BLaER1 (cell line): ENCODE data around the gene FKBP5.

Source experiments
- H3K27ac ChIP-seq: shearing (Covaris generic); formaldehyde crosslinking; 2 replicates; pipeline ENCODE4 v1.8.1; 2022
- H3K27me3 ChIP-seq: shearing (Covaris generic); formaldehyde crosslinking; 2 replicates; pipeline ENCODE4 v1.8.1; 2022
- H3K36me3 ChIP-seq: shearing (Covaris generic); formaldehyde crosslinking; 2 replicates; pipeline ENCODE4 v1.8.1; 2022
- H3K4me1 ChIP-seq: shearing (Covaris generic); formaldehyde crosslinking; 2 replicates; pipeline ENCODE4 v1.8.1; 2022
- H3K4me2 ChIP-seq: shearing (Covaris generic); formaldehyde crosslinking; 2 replicates; pipeline ENCODE4 v1.8.1; 2022
- H3K4me3 ChIP-seq: shearing (Covaris generic); formaldehyde crosslinking; 2 replicates; pipeline ENCODE4 v1.8.1; 2022
- H3K9ac ChIP-seq: shearing (Covaris generic); formaldehyde crosslinking; 2 replicates; pipeline ENCODE4 v1.8.1; 2022
- H3K9me3 ChIP-seq: shearing (Covaris generic); formaldehyde crosslinking; 2 replicates; pipeline ENCODE4 v1.8.1; 2022
- H4K20me1 ChIP-seq: shearing (Covaris generic); formaldehyde crosslinking; 2 replicates; pipeline ENCODE4 v1.8.1; 2022
- Cebpa-rat ChIP-seq: shearing (Covaris generic); IDR thresholded peaks from 2 replicates; pipeline ENCODE4 v1.8.1; 2022

The FKBP5 gene

DNA sequence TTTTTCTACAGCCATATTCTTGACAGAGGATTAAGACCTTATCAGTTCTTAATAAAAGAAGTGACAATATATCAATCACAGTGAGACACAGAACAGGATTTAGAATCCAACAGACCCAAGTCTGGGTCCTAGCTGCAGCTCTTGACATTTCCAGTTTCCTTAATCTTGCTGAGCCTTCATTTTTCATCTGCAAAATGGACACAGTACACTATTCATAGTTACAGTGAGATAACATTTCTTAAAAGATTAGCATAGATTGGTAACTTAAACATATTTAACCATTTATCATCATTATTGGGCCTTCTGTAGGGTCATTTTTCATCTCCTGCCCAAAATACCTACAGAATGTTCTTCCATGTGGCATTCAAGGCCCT lies 45.6 kb downstream of the FKBP5 start:
- no peaks in the 10 kb centered on the region for H3K4me1 ChIP-seq
- no peak for TF ChIP-seq Cebpa-rat
- H3K27ac ChIP-seq, result no peak overlapping the region
- H4K20me1 ChIP-seq, result peaks cover 17% of the 10 kb centered on the region
- no peaks in the 10 kb centered on the region for H3K27me3 ChIP-seq
- peaks cover 54% of the 10 kb centered on the region for H3K36me3 ChIP-seq
- H3K9ac ChIP-seq, result no peak overlapping the region
- no peak overlapping the region for H3K4me2 ChIP-seq
- no peak overlapping the region for H3K4me3 ChIP-seq
- H3K9me3 ChIP-seq, result no peaks in the 10 kb centered on the region

DNA sequence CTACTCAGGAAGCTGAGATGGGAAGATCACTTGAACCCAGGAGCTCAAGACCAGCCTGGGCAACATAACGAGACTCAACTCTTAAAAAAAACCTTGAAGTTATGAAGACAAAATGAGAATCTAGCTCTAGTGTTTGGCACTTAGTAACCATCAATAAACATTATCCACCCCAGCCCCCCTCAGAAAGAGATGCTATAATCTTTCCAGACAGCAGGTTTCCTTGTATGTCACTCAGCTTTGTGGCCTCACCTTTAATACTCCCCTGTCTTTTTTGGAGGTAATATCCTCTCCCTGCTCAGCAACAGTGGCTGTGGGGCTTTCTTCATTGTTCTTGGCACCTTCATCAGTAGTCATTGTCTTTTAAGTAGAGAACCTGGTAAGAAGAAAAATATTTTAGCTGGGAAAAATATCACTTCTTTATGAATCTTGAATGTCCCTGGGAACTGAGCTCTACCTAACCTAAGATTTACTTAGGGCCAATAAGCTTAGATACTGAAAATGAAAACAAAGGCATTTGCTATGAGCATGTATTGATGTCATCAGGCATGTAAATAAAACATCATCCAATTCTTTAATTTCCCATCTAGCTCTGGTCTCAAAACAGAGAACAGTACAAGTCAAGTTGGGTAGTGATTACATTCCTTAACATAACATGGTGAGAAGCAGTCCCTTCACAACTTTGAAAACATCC lies 46.1 kb downstream of the FKBP5 start:
- no peak overlapping the region for H3K9ac ChIP-seq
- no peak for TF ChIP-seq Cebpa-rat
- H3K4me3 ChIP-seq, result no peak overlapping the region
- no peak overlapping the region for H3K4me2 ChIP-seq
- no peaks in the 10 kb centered on the region for H3K9me3 ChIP-seq
- peaks cover 15% of the 10 kb centered on the region for H4K20me1 ChIP-seq
- H3K27me3 ChIP-seq, result no peaks in the 10 kb centered on the region
- H3K36me3 ChIP-seq, result peaks cover 56% of the 10 kb centered on the region
- H3K27ac ChIP-seq, result no peak overlapping the region
- H3K4me1 ChIP-seq, result no peaks in the 10 kb centered on the region

GRCh38 chr6:35640017-35640664 lies 48.6 kb downstream of the FKBP5 start:
- H3K27me3 ChIP-seq, result no peaks in the 10 kb centered on the region
- TF ChIP-seq Cebpa-rat, result no peak
- H3K4me2 ChIP-seq, result no peak overlapping the region
- H3K27ac ChIP-seq, result no peak overlapping the region
- no peaks in the 10 kb centered on the region for H3K9me3 ChIP-seq
- no peaks in the 10 kb centered on the region for H3K4me1 ChIP-seq
- H4K20me1 ChIP-seq, result 0 out of 2 replicates have a peak, but pooled peaks cover 6% of the 10 kb centered on the region
- no peak overlapping the region for H3K9ac ChIP-seq
- no peak overlapping the region for H3K4me3 ChIP-seq
- peaks cover 65% of the 10 kb centered on the region for H3K36me3 ChIP-seq

GRCh38 chr6:35638679-35639078 lies 50.0 kb downstream of the FKBP5 start:
- H3K27me3 ChIP-seq, result no peaks in the 10 kb centered on the region
- H3K4me3 ChIP-seq, result no peak overlapping the region
- H3K9ac ChIP-seq, result no peak overlapping the region
- TF ChIP-seq Cebpa-rat, result no peak
- H3K27ac ChIP-seq, result no peak overlapping the region
- no peaks in the 10 kb centered on the region for H3K4me1 ChIP-seq
- no peaks in the 10 kb centered on the region for H3K9me3 ChIP-seq
- H4K20me1 ChIP-seq, result no peaks in the 10 kb centered on the region
- no peak overlapping the region for H3K4me2 ChIP-seq
- peaks cover 75% of the 10 kb centered on the region for H3K36me3 ChIP-seq

DNA sequence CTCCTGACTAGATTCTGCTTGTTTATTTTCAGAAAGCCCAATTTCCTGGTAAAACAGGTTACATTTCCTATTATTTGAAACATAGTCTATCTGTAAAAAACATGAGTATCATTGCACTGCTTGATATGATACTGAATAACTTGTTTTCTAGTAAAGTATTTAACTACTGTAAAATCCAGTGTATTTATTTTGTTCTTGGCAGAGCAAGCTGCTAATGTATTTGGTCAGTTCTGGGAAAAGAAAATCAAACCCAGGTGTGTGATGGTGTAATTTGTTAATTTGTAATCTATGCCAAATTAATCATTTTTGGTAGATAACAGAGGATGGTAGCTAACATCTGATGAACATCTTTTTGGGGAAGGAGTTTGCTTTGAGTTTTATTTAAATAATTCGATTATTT lies 50.8 kb downstream of the FKBP5 start:
- Histone ChIP-seq H4K20me1 (no peaks in the 10 kb centered on the region), H3K27ac (no peak overlapping the region), H3K9ac (no peak overlapping the region), H3K36me3 (peaks cover 68% of the 10 kb centered on the region), H3K4me2 (no peak overlapping the region), H3K9me3 (no peaks in the 10 kb centered on the region), H3K4me1 (no peaks in the 10 kb centered on the region), H3K4me3 (no peak overlapping the region), H3K27me3 (no peaks in the 10 kb centered on the region)
- no peak for TF ChIP-seq Cebpa-rat

DNA sequence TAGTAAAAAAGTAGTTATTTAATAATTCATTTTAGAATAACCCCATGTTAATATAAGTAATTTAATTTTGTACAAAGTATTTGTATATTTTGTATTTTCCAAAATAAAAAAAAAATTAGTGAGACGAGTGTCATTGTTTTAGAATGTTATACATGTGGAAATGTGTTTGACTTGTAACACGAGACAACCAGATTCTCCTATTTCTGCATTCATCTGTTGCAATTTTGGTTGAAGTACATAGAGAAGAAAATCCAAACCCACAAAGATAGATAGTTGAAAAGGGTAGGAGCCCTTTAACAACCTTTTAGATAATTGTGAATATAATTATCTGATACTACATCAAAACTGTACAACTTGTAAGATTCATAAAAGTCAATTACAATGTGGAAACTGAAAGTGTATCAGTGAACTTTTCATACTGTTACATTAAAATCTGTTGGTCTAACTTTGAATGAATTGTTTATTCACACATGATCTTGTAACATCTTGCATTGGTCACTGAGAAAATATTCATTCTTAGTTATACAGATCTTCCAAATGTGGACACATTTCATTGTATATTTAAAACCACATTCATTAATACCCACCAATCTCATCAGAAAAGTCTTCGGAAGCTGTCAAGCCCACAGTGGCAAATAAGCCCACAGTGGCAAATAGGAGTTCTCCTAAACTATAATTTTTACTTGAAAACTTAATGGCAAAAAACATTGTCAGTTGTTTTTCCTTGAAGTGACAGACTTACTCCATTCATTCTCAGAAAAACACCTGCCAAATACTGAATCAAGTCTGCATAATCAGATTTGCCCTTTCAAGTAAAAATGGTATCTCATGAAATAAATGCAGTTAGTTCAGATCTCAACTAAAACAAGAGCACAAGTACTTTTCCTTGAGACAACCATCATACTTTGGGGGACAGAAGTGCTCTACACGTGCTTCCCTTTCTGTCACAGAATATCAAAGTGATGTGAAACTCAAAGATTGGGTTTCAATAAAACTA lies 52.8 kb downstream of the FKBP5 start:
- Histone ChIP-seq H3K9ac (no peak overlapping the region), H3K27ac (no peak overlapping the region), H3K36me3 (peaks cover 62% of the 10 kb centered on the region), H3K4me1 (no peaks in the 10 kb centered on the region), H4K20me1 (no peaks in the 10 kb centered on the region), H3K27me3 (no peaks in the 10 kb centered on the region), H3K9me3 (no peaks in the 10 kb centered on the region), H3K4me3 (no peak overlapping the region), H3K4me2 (no peak overlapping the region)
- TF ChIP-seq Cebpa-rat, result no peak

- no peaks in the 10 kb centered on the region for H3K9me3 ChIP-seq
- H3K27me3 ChIP-seq, result no peaks in the 10 kb centered on the region
- TF ChIP-seq Cebpa-rat, result no peak
- no peak overlapping the region for H3K4me2 ChIP-seq
- no peak overlapping the region for H3K4me3 ChIP-seq
- no peak overlapping the region for H3K27ac ChIP-seq
- H3K4me1 ChIP-seq, result no peaks in the 10 kb centered on the region
- no peak overlapping the region for H3K9ac ChIP-seq
- H3K36me3 ChIP-seq, result peaks cover 64% of the 10 kb centered on the region
- no peaks in the 10 kb centered on the region for H4K20me1 ChIP-seq
Measured at GRCh38 chr6:35634316-35634715, 54.4 kb downstream of the FKBP5 start.

- H3K27ac ChIP-seq, result no peak overlapping the region
- H3K27me3 ChIP-seq, result no peaks in the 10 kb centered on the region
- H3K4me3 ChIP-seq, result no peak overlapping the region
- no peaks in the 10 kb centered on the region for H3K4me1 ChIP-seq
- H3K9me3 ChIP-seq, result no peaks in the 10 kb centered on the region
- H3K9ac ChIP-seq, result no peak overlapping the region
- peaks cover 65% of the 10 kb centered on the region for H3K36me3 ChIP-seq
- H3K4me2 ChIP-seq, result no peak overlapping the region
- no peaks in the 10 kb centered on the region for H4K20me1 ChIP-seq
- no peak for TF ChIP-seq Cebpa-rat
Measured at GRCh38 chr6:35633579-35634089, 55.1 kb downstream of the FKBP5 start.

DNA sequence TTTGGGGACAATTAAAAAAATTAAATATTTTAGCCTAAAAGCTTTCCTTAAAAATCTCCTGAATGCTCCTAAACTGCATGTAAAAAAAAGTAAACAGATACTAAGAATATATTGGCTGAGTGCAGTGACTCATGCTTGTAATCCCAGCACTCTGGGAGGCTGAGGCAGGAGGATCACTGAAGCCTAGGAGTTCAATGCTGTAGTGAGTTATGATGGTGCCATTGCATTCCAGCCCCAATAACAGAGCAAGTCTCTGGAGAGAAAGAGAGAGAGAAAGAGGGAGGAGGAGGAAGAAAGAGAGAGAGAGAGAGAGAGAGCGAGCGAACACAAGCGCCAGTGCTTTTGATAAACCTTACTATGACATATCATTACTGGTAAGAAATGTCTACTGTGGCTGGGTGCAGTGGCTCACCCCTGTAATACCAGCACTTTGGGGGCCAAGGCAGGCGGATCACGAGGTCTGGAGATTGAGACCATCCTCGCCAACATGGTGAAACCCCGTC lies 58.8 kb downstream of the FKBP5 start:
- Histone ChIP-seq H3K9me3 (no peaks in the 10 kb centered on the region), H3K27ac (no peak overlapping the region), H3K36me3 (peaks cover 61% of the 10 kb centered on the region), H3K4me1 (no peaks in the 10 kb centered on the region), H4K20me1 (no peaks in the 10 kb centered on the region), H3K27me3 (no peaks in the 10 kb centered on the region), H3K4me3 (no peak overlapping the region), H3K4me2 (no peak overlapping the region), H3K9ac (no peak overlapping the region)
- no peak for TF ChIP-seq Cebpa-rat

DNA sequence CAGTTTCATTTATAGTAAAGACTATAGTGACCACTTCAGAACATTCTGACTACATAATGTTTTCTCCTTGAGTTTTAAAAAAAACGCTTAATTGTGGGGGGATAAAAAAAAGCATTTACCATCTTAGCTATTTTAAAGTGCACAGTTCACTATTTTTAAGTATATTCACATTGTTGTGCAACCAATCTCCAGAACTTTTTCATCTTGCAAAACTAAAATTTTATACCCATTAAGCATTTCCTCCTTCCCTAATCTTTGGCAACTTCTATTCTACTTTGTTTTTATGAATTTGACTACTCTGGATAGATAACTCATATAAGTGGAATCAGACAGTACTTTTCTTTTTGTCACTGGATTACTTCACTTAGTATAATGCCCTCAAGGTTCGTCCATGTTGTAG lies 62.3 kb downstream of the FKBP5 start:
- Histone ChIP-seq H3K4me3 (no peak overlapping the region), H3K9ac (no peak overlapping the region), H3K36me3 (peaks cover 73% of the 10 kb centered on the region), H3K4me1 (no peaks in the 10 kb centered on the region), H3K27ac (no peak overlapping the region), H3K4me2 (no peak overlapping the region), H3K27me3 (no peaks in the 10 kb centered on the region), H3K9me3 (no peaks in the 10 kb centered on the region), H4K20me1 (no peaks in the 10 kb centered on the region)
- no peak for TF ChIP-seq Cebpa-rat
